Measurements from ENCODE around the gene PITHD1.
"Not testable (repeated sequence)": the region's sequence is repeated elsewhere in the genome, so short reads cannot be mapped to it uniquely, and the experiment has no call there.

PITHD1 gene

GRCh38 chr1:23777979-23778814 lies at the start of gene PITHD1:
Gene PITHD1 (plus strand): TSS chr1:23778418. CDS start chr1:23778516, 98 bp downstream.
- no peaks in the 10 kb centered on the region for H3K9me3 ChIP-seq (ENCODE audit: insufficient read depth, low read length)
- H3K4me3 ChIP-seq (ENCODE audit: low read length), result peak within 1 kb of the TSS; percentile 90
- peak within 1 kb of the TSS; percentile 92 for H3K4me2 ChIP-seq (ENCODE audit: low read length)
- no peaks in the 10 kb centered on the region for H3K27me3 ChIP-seq (ENCODE audit: low read depth, low read length)
- H3K36me3 ChIP-seq (replicated peaks; ENCODE audit: low read depth, low read length), result peaks cover 6% of the 10 kb centered on the region
- peaks cover 7% of the 10 kb centered on the region; the same call in 1 of the 2 replicates for H4K20me1 ChIP-seq (ENCODE audit: insufficient read depth, low read length)
- H3K79me2 ChIP-seq (ENCODE audit: low read length), result peaks cover 51% of the 10 kb centered on the region
- peak within 1 kb of the TSS; percentile 30 for H3K27ac ChIP-seq (ENCODE audit: low read length)
- H3K9ac ChIP-seq (ENCODE audit: low read length), result peak within 1 kb of the TSS; percentile 72
- H2AFZ ChIP-seq (ENCODE audit: low read depth, low read length), result peak within 1 kb of the TSS; percentile 22; the same call in 1 of the 2 replicates
- TF ChIP-seq EZH2phosphoT487 (IDR thresholded peaks at IDR 0.05; ENCODE audit: low read depth), result no peak
- peaks cover 8% of the 10 kb centered on the region for H3K4me1 ChIP-seq (ENCODE audit: low read length)

GRCh38 chr1:23732363-23733224 lies 45.6 kb upstream of the PITHD1 start:
- H3K27ac ChIP-seq (ENCODE audit: low read length), result no peak overlapping the region
- no peak overlapping the region for H3K4me3 ChIP-seq (ENCODE audit: low read length)
- no peak overlapping the region for H3K4me2 ChIP-seq (ENCODE audit: low read length)
- H3K79me2 ChIP-seq (ENCODE audit: low read length), result no peaks in the 10 kb centered on the region
- peaks cover 28% of the 10 kb centered on the region for H3K4me1 ChIP-seq (ENCODE audit: low read length)
- TF ChIP-seq CTCF (IDR thresholded peaks at IDR 0.05; ENCODE audit: low read depth, low read length), result no peak
- TF ChIP-seq EZH2phosphoT487 (IDR thresholded peaks at IDR 0.05; ENCODE audit: low read depth), result no peak
- H3K9me3 ChIP-seq (ENCODE audit: insufficient read depth, low read length), result no peaks in the 10 kb centered on the region
- H3K9ac ChIP-seq (ENCODE audit: low read length), result no peak overlapping the region
- H3K36me3 ChIP-seq (replicated peaks; ENCODE audit: low read depth, low read length), result no peaks in the 10 kb centered on the region
- H3K27me3 ChIP-seq (ENCODE audit: low read depth, low read length), result no peaks in the 10 kb centered on the region
- H2AFZ ChIP-seq (ENCODE audit: low read depth, low read length), result no peak overlapping the region
- no peaks in the 10 kb centered on the region for H4K20me1 ChIP-seq (ENCODE audit: insufficient read depth, low read length)

GRCh38 chr1:23733281-23733680 lies 44.9 kb upstream of the PITHD1 start:
- H3K79me2 ChIP-seq (ENCODE audit: low read length); H3K27me3 ChIP-seq (ENCODE audit: low read depth, low read length); H3K9ac ChIP-seq (ENCODE audit: low read length); H3K4me3 ChIP-seq (ENCODE audit: low read length); H3K4me2 ChIP-seq (ENCODE audit: low read length); H3K36me3 ChIP-seq (replicated peaks; ENCODE audit: low read depth, low read length); H2AFZ ChIP-seq (ENCODE audit: low read depth, low read length); H3K9me3 ChIP-seq (ENCODE audit: insufficient read depth, low read length); H3K27ac ChIP-seq (ENCODE audit: low read length); H4K20me1 ChIP-seq (ENCODE audit: insufficient read depth, low read length): not testable (repeated sequence)
- H3K4me1 ChIP-seq (ENCODE audit: low read length), result peaks cover 27% of the 10 kb centered on the region

- no peak overlapping the region for H3K27ac ChIP-seq (ENCODE audit: low read length)
- TF ChIP-seq CTCF (IDR thresholded peaks at IDR 0.05; ENCODE audit: low read depth, low read length) (no peak), EZH2phosphoT487 (IDR thresholded peaks at IDR 0.05; ENCODE audit: low read depth) (no peak)
- H4K20me1 ChIP-seq (ENCODE audit: insufficient read depth, low read length), result no peaks in the 10 kb centered on the region
- H3K27me3 ChIP-seq (ENCODE audit: low read depth, low read length), result no peaks in the 10 kb centered on the region
- H3K9me3 ChIP-seq (ENCODE audit: insufficient read depth, low read length), result no peaks in the 10 kb centered on the region
- H3K9ac ChIP-seq (ENCODE audit: low read length), result no peak overlapping the region
- no peak overlapping the region for H3K4me2 ChIP-seq (ENCODE audit: low read length)
- H3K4me3 ChIP-seq (ENCODE audit: low read length), result no peak overlapping the region
- peaks cover 11% of the 10 kb centered on the region for H3K4me1 ChIP-seq (ENCODE audit: low read length)
- no peaks in the 10 kb centered on the region for H3K36me3 ChIP-seq (replicated peaks; ENCODE audit: low read depth, low read length)
- H2AFZ ChIP-seq (ENCODE audit: low read depth, low read length), result no peak overlapping the region
- no peaks in the 10 kb centered on the region for H3K79me2 ChIP-seq (ENCODE audit: low read length)
Observed at GRCh38 chr1:23736437-23737134, 41.6 kb upstream of the PITHD1 start.
